ENCODE data around the gene KCNIP1.

Gene KCNIP1

GRCh38 chr5:170716396-170716795, 212.6 kb downstream of the KCNIP1 start:
- Histone ChIP-seq H3K79me2 (ENCODE audit: control insufficient read depth, insufficient read depth, low read length) (no peaks in the 10 kb centered on the region), H3K79me1 (ENCODE audit: low read length) (no peaks in the 10 kb centered on the region), H4K8ac (ENCODE audit: low read depth, low read length) (no peak overlapping the region), H3K23ac (ENCODE audit: low read length) (no peak overlapping the region), H3K4ac (ENCODE audit: low read depth, low read length) (no peak overlapping the region), H3K27ac (ENCODE audit: low read depth, low read length) (no peak overlapping the region), H3K27me3 (ENCODE audit: insufficient read depth, low read length, poor library complexity) (no peaks in the 10 kb centered on the region), H3K4me2 (ENCODE audit: low read length) (no peak overlapping the region), H2BK120ac (ENCODE audit: low read depth, low read length) (no peak overlapping the region), H2BK5ac (ENCODE audit: low read length) (no peak overlapping the region), H3K9ac (ENCODE audit: low read length) (no peak overlapping the region), H2BK15ac (replicated peaks; ENCODE audit: low read depth) (no peak overlapping the region), H3K4me3 (ENCODE audit: low read length) (no peak overlapping the region), H3K36me3 (ENCODE audit: control insufficient read depth, insufficient read depth, low read length) (no peaks in the 10 kb centered on the region), H3K56ac (ENCODE audit: low read length) (no peak overlapping the region), H3K4me1 (ENCODE audit: control insufficient read depth, low read depth, low read length) (no peaks in the 10 kb centered on the region), H3K18ac (ENCODE audit: low read length) (no peak overlapping the region), H4K5ac (ENCODE audit: low read length) (no peak overlapping the region), H2AK5ac (ENCODE audit: low read length) (no peak overlapping the region)
- DNase-seq, result no peak
- no CpG with 5 or more reads among the region's 4 CpGs for WGBS (ENCODE audit: extremely low coverage, insufficient coverage, low lambda C conversion rate)

- H4K8ac ChIP-seq (ENCODE audit: low read depth, low read length), result no peak overlapping the region
These were observed 215.7 kb downstream of the KCNIP1 start for GRCh38 chr5:170719551-170719950.

GRCh38 chr5:170720179-170720578, 216.4 kb downstream of the KCNIP1 start:
- H4K5ac ChIP-seq (ENCODE audit: low read length), result no peak overlapping the region
- H3K36me3 ChIP-seq (ENCODE audit: control insufficient read depth, insufficient read depth, low read length), result no peaks in the 10 kb centered on the region
- no peak overlapping the region for H4K8ac ChIP-seq (ENCODE audit: low read depth, low read length)
- H2AK5ac ChIP-seq (ENCODE audit: low read length), result no peak overlapping the region
- no peak overlapping the region for H3K23ac ChIP-seq (ENCODE audit: low read length)
- no peaks in the 10 kb centered on the region for H3K79me2 ChIP-seq (ENCODE audit: control insufficient read depth, insufficient read depth, low read length)
- DNase-seq, result no peak
- H3K56ac ChIP-seq (ENCODE audit: low read length), result no peak overlapping the region
- no peak overlapping the region for H3K18ac ChIP-seq (ENCODE audit: low read length)
- no peak overlapping the region for H2BK120ac ChIP-seq (ENCODE audit: low read depth, low read length)
- no peaks in the 10 kb centered on the region for H3K4me1 ChIP-seq (ENCODE audit: control insufficient read depth, low read depth, low read length)
- no peak overlapping the region for H3K4me2 ChIP-seq (ENCODE audit: low read length)
- H3K27me3 ChIP-seq (ENCODE audit: insufficient read depth, low read length, poor library complexity), result no peaks in the 10 kb centered on the region
- no peak overlapping the region for H3K4me3 ChIP-seq (ENCODE audit: low read length)
- no peak overlapping the region for H3K27ac ChIP-seq (ENCODE audit: low read depth, low read length)
- H3K9ac ChIP-seq (ENCODE audit: low read length), result no peak overlapping the region
- no peak overlapping the region for H2BK5ac ChIP-seq (ENCODE audit: low read length)
- H3K4ac ChIP-seq (ENCODE audit: low read depth, low read length), result no peak overlapping the region
- H3K79me1 ChIP-seq (ENCODE audit: low read length), result no peaks in the 10 kb centered on the region
- no peak overlapping the region for H2BK15ac ChIP-seq (replicated peaks; ENCODE audit: low read depth)
- WGBS (ENCODE audit: extremely low coverage, insufficient coverage, low lambda C conversion rate), result no CpG with 5 or more reads among the region's 4 CpGs

More at GRCh38 chr5:170719551-170719950, 215.7 kb downstream of the KCNIP1 start:
- Histone ChIP-seq H4K5ac (ENCODE audit: low read length) (no peak overlapping the region), H3K79me1 (ENCODE audit: low read length) (no peaks in the 10 kb centered on the region), H3K4me2 (ENCODE audit: low read length) (no peak overlapping the region), H3K4me1 (ENCODE audit: control insufficient read depth, low read depth, low read length) (no peaks in the 10 kb centered on the region), H3K79me2 (ENCODE audit: control insufficient read depth, insufficient read depth, low read length) (no peaks in the 10 kb centered on the region), H3K18ac (ENCODE audit: low read length) (no peak overlapping the region), H3K23ac (ENCODE audit: low read length) (no peak overlapping the region), H3K4me3 (ENCODE audit: low read length) (no peak overlapping the region), H2BK5ac (ENCODE audit: low read length) (no peak overlapping the region), H3K36me3 (ENCODE audit: control insufficient read depth, insufficient read depth, low read length) (no peaks in the 10 kb centered on the region), H3K27me3 (ENCODE audit: insufficient read depth, low read length, poor library complexity) (no peaks in the 10 kb centered on the region), H3K56ac (ENCODE audit: low read length) (no peak overlapping the region), H2AK5ac (ENCODE audit: low read length) (no peak overlapping the region), H2BK15ac (replicated peaks; ENCODE audit: low read depth) (no peak overlapping the region), H3K9ac (ENCODE audit: low read length) (no peak overlapping the region), H3K27ac (ENCODE audit: low read depth, low read length) (no peak overlapping the region), H2BK120ac (ENCODE audit: low read depth, low read length) (no peak overlapping the region), H3K4ac (ENCODE audit: low read depth, low read length) (no peak overlapping the region)
- no peak for DNase-seq
- WGBS (ENCODE audit: extremely low coverage, insufficient coverage, low lambda C conversion rate), result no CpG with 5 or more reads among the region's 3 CpGs

- Histone ChIP-seq H3K4ac (ENCODE audit: low read depth, low read length) (no peak overlapping the region), H3K79me2 (ENCODE audit: control insufficient read depth, insufficient read depth, low read length) (no peaks in the 10 kb centered on the region), H3K27me3 (ENCODE audit: insufficient read depth, low read length, poor library complexity) (no peaks in the 10 kb centered on the region), H3K23ac (ENCODE audit: low read length) (no peak overlapping the region), H3K4me1 (ENCODE audit: control insufficient read depth, low read depth, low read length) (no peaks in the 10 kb centered on the region), H3K56ac (ENCODE audit: low read length) (no peak overlapping the region), H4K8ac (ENCODE audit: low read depth, low read length) (no peak overlapping the region), H3K36me3 (ENCODE audit: control insufficient read depth, insufficient read depth, low read length) (no peaks in the 10 kb centered on the region), H2BK5ac (ENCODE audit: low read length) (no peak overlapping the region), H3K4me2 (ENCODE audit: low read length) (no peak overlapping the region), H2BK15ac (replicated peaks; ENCODE audit: low read depth) (no peak overlapping the region), H2BK120ac (ENCODE audit: low read depth, low read length) (no peak overlapping the region), H3K27ac (ENCODE audit: low read depth, low read length) (no peak overlapping the region), H3K18ac (ENCODE audit: low read length) (no peak overlapping the region), H2AK5ac (ENCODE audit: low read length) (no peak overlapping the region), H4K5ac (ENCODE audit: low read length) (no peak overlapping the region), H3K9ac (ENCODE audit: low read length) (no peak overlapping the region), H3K4me3 (ENCODE audit: low read length) (no peak overlapping the region), H3K79me1 (ENCODE audit: low read length) (no peaks in the 10 kb centered on the region)
- no CpG with 5 or more reads among the region's 1 CpG for WGBS (ENCODE audit: extremely low coverage, insufficient coverage, low lambda C conversion rate)
- no peak for DNase-seq
These were observed 217.2 kb downstream of the KCNIP1 start for GRCh38 chr5:170720984-170721383.

GRCh38 chr5:170721681-170722080, 217.9 kb downstream of the KCNIP1 start:
- no peak overlapping the region for H3K23ac ChIP-seq (ENCODE audit: low read length)
- H3K4me1 ChIP-seq (ENCODE audit: control insufficient read depth, low read depth, low read length), result no peaks in the 10 kb centered on the region
- H2BK120ac ChIP-seq (ENCODE audit: low read depth, low read length), result no peak overlapping the region
- H3K36me3 ChIP-seq (ENCODE audit: control insufficient read depth, insufficient read depth, low read length), result no peaks in the 10 kb centered on the region
- H3K79me2 ChIP-seq (ENCODE audit: control insufficient read depth, insufficient read depth, low read length), result no peaks in the 10 kb centered on the region
- no peak overlapping the region for H4K8ac ChIP-seq (ENCODE audit: low read depth, low read length)
- no peak overlapping the region for H3K27ac ChIP-seq (ENCODE audit: low read depth, low read length)
- no peak overlapping the region for H3K4me2 ChIP-seq (ENCODE audit: low read length)
- no peak overlapping the region for H3K4me3 ChIP-seq (ENCODE audit: low read length)
- H3K18ac ChIP-seq (ENCODE audit: low read length), result no peak overlapping the region
- no peaks in the 10 kb centered on the region for H3K79me1 ChIP-seq (ENCODE audit: low read length)
- no peak for DNase-seq
- no peak overlapping the region for H2BK5ac ChIP-seq (ENCODE audit: low read length)
- H2BK15ac ChIP-seq (replicated peaks; ENCODE audit: low read depth), result no peak overlapping the region
- H3K27me3 ChIP-seq (ENCODE audit: insufficient read depth, low read length, poor library complexity), result no peaks in the 10 kb centered on the region
- H3K56ac ChIP-seq (ENCODE audit: low read length), result no peak overlapping the region
- no CpG with 5 or more reads among the region's 6 CpGs for WGBS (ENCODE audit: extremely low coverage, insufficient coverage, low lambda C conversion rate)
- no peak overlapping the region for H3K4ac ChIP-seq (ENCODE audit: low read depth, low read length)
- H3K9ac ChIP-seq (ENCODE audit: low read length), result no peak overlapping the region
- H2AK5ac ChIP-seq (ENCODE audit: low read length), result no peak overlapping the region
- no peak overlapping the region for H4K5ac ChIP-seq (ENCODE audit: low read length)

- no CpG with 5 or more reads among the region's 3 CpGs for WGBS (ENCODE audit: extremely low coverage, insufficient coverage, low lambda C conversion rate)
- Histone ChIP-seq H2BK15ac (replicated peaks; ENCODE audit: low read depth) (no peak overlapping the region), H3K9ac (ENCODE audit: low read length) (no peak overlapping the region), H3K4me3 (ENCODE audit: low read length) (no peak overlapping the region), H3K36me3 (ENCODE audit: control insufficient read depth, insufficient read depth, low read length) (no peaks in the 10 kb centered on the region), H3K79me2 (ENCODE audit: control insufficient read depth, insufficient read depth, low read length) (no peaks in the 10 kb centered on the region), H3K23ac (ENCODE audit: low read length) (no peak overlapping the region), H3K4ac (ENCODE audit: low read depth, low read length) (no peak overlapping the region), H3K56ac (ENCODE audit: low read length) (no peak overlapping the region), H3K27me3 (ENCODE audit: insufficient read depth, low read length, poor library complexity) (no peaks in the 10 kb centered on the region), H2BK120ac (ENCODE audit: low read depth, low read length) (no peak overlapping the region), H3K79me1 (ENCODE audit: low read length) (no peaks in the 10 kb centered on the region), H3K27ac (ENCODE audit: low read depth, low read length) (no peak overlapping the region), H4K5ac (ENCODE audit: low read length) (no peak overlapping the region), H3K18ac (ENCODE audit: low read length) (no peak overlapping the region), H2BK5ac (ENCODE audit: low read length) (no peak overlapping the region), H2AK5ac (ENCODE audit: low read length) (no peak overlapping the region), H3K4me2 (ENCODE audit: low read length) (no peak overlapping the region), H3K4me1 (ENCODE audit: control insufficient read depth, low read depth, low read length) (no peaks in the 10 kb centered on the region), H4K8ac (ENCODE audit: low read depth, low read length) (no peak overlapping the region)
- DNase-seq, result no peak
These were observed 218.5 kb downstream of the KCNIP1 start for GRCh38 chr5:170722316-170722715.
